Stimulated activated CD8-positive, alpha-beta memory T cell treated with anti-CD3 and anti-CD28 coated beads, Interleukin-15, amount 100 ng/mL, for 4 hours (primary cell): ENCODE measurements around the gene RGS12.

ENCODE experiments used
- DNase-seq, 2 donors: peaks; one replicate each; pipeline ENCODE4 v3.0.0-alpha.2; 2020; ENCODE audit warnings: low read depth in 2 of 2

The RGS12 gene

GRCh38 chr4:3311095-3311372, 18.2 kb downstream of the RGS12 start:
- no peak for DNase-seq

GRCh38 chr4:3311489-3312171, 18.8 kb downstream of the RGS12 start:
- no peak for DNase-seq

GRCh38 chr4:3312362-3312761, 19.5 kb downstream of the RGS12 start:
- no peak for DNase-seq

- DNase-seq: no peak
Observed at GRCh38 chr4:3313139-3313538, 20.3 kb downstream of the RGS12 start.

GRCh38 chr4:3313556-3314228, 20.9 kb downstream of the RGS12 start:
- DNase-seq: no peak

- no peak for DNase-seq
Observed at GRCh38 chr4:3314706-3315260, 22.0 kb downstream of the RGS12 start.

GRCh38 chr4:3315566-3315965, 22.7 kb downstream of the RGS12 start:
- DNase-seq: no peak

- DNase-seq: no peak
Observed at GRCh38 chr4:3316146-3316545, 23.3 kb downstream of the RGS12 start.

- no peak for DNase-seq
Observed at GRCh38 chr4:3317011-3317655, 24.3 kb downstream of the RGS12 start.

- no peak for DNase-seq
Observed at GRCh38 chr4:3317656-3318211, 24.9 kb downstream of the RGS12 start.

GRCh38 chr4:3318561-3319021, 25.8 kb downstream of the RGS12 start:
- no peak for DNase-seq

- no peak for DNase-seq
Observed at GRCh38 chr4:3320361-3321023, 27.7 kb downstream of the RGS12 start.

GRCh38 chr4:3321295-3321889, 28.6 kb downstream of the RGS12 start:
- DNase-seq: no peak

- DNase-seq: no peak
Observed at GRCh38 chr4:3322059-3322550, 29.3 kb downstream of the RGS12 start.

GRCh38 chr4:3323071-3323481, 30.3 kb downstream of the RGS12 start:
- DNase-seq: no peak

- DNase-seq: no peak
Observed at GRCh38 chr4:3324093-3324815, 31.4 kb downstream of the RGS12 start.

GRCh38 chr4:3328814-3329663, 36.2 kb downstream of the RGS12 start:
- DNase-seq: no peak

GRCh38 chr4:3329887-3330286, 37.1 kb downstream of the RGS12 start:
- DNase-seq: no peak

GRCh38 chr4:3330707-3331106, 37.9 kb downstream of the RGS12 start:
- DNase-seq: no peak
